Measurements from ENCODE around the gene RDH12. TPM values are rescaled to one million over a fixed set of nuclear protein-coding genes. Genes with fewer than 3 reads are reported as not detected.

The RDH12 gene
- total and polyA plus RNA-seq, 3 experiments from 2014 or later = not detected

GRCh38 chr14:67749341-67750084 lies 47.8 kb downstream of the RDH12 start:
- DNase-seq = no peak
- no peak overlapping the region for H3K4me3 ChIP-seq (ENCODE audit: low read length)
- no peak overlapping the region for H3K27ac ChIP-seq (ENCODE audit: low read depth, low read length)
- Mint-ChIP-seq H3K36me3 (peaks cover 20 to 88% (median 38%) of the 10 kb centered on the region in 3 donors), H3K27ac (no peak overlapping the region), H3K4me1 (no peaks in the 10 kb centered on the region), H3K27me3 (no peaks in the 10 kb centered on the region), H3K9me3 (no peaks in the 10 kb centered on the region), H3K4me3 (no peak overlapping the region)
- H3K27me3 ChIP-seq (ENCODE audit: insufficient read depth, low read length, poor library complexity, severe bottlenecking) = no peaks in the 10 kb centered on the region
- POLR2A ChIA-PET = no interaction called here
- CTCF ChIA-PET = no interaction called here
- H3K36me3 ChIP-seq (ENCODE audit: insufficient read depth, low read length) = peaks cover 48% of the 10 kb centered on the region
- H3K9me3 ChIP-seq (ENCODE audit: low read length) = no peaks in the 10 kb centered on the region
- H3K4me1 ChIP-seq (ENCODE audit: insufficient read depth, low read length) = no peaks in the 10 kb centered on the region

GRCh38 chr14:67756496-67756895 lies 54.8 kb downstream of the RDH12 start:
- no peaks in the 10 kb centered on the region for H3K4me1 Mint-ChIP-seq
- peaks cover 13 to 83% (median 55%) of the 10 kb centered on the region in 3 donors for H3K36me3 Mint-ChIP-seq
- no peaks in the 10 kb centered on the region for H3K4me1 ChIP-seq (ENCODE audit: insufficient read depth, low read length)
- H3K27ac Mint-ChIP-seq = no peak overlapping the region
- H3K27me3 Mint-ChIP-seq = no peaks in the 10 kb centered on the region
- no peak overlapping the region for H3K4me3 ChIP-seq (ENCODE audit: low read length)
- H3K4me3 Mint-ChIP-seq = no peak overlapping the region
- H3K27ac ChIP-seq (ENCODE audit: low read depth, low read length) = no peak overlapping the region
- ChIA-PET CTCF (no interaction called here), POLR2A (no interaction called here)
- peaks cover 30% of the 10 kb centered on the region for H3K36me3 ChIP-seq (ENCODE audit: insufficient read depth, low read length)
- no peaks in the 10 kb centered on the region for H3K27me3 ChIP-seq (ENCODE audit: insufficient read depth, low read length, poor library complexity, severe bottlenecking)
- no peak for DNase-seq
- no peaks in the 10 kb centered on the region for H3K9me3 ChIP-seq (ENCODE audit: low read length)
- no peaks in the 10 kb centered on the region for H3K9me3 Mint-ChIP-seq

DNA sequence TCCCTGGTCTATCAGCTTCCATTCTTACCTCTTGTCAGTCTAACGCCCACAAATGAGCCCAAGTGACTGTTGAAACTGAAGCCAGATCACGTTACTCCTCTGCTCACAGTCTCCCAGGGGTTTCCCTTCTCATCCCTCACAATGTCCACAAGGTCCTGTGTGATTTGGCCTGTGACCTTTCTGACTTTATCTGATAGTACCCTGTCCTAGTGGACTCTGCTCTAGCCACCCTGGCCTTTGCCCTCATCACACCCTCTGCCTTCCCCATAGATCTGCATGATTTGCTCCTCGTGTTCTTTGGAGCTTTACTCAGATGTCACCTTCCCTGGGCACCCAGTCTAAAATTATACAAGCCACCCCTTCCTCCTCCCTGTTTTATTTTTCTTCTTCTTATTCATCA lies 55.5 kb downstream of the RDH12 start:
- Mint-ChIP-seq H3K36me3 (peaks cover 9 to 82% (median 52%) of the 10 kb centered on the region in 3 donors), H3K4me1 (no peaks in the 10 kb centered on the region), H3K4me3 (no peak overlapping the region), H3K27ac (peak overlapping the region in 4 of 8 donors; percentile 15 to 64 (median 21)), H3K27me3 (no peaks in the 10 kb centered on the region), H3K9me3 (no peaks in the 10 kb centered on the region)
- DNase-seq = no peak
- POLR2A ChIA-PET = no interaction called here
- Histone ChIP-seq H3K27ac (ENCODE audit: low read depth, low read length) (no peak overlapping the region), H3K4me3 (ENCODE audit: low read length) (no peak overlapping the region), H3K36me3 (ENCODE audit: insufficient read depth, low read length) (peaks cover 25% of the 10 kb centered on the region), H3K9me3 (ENCODE audit: low read length) (no peaks in the 10 kb centered on the region), H3K27me3 (ENCODE audit: insufficient read depth, low read length, poor library complexity, severe bottlenecking) (no peaks in the 10 kb centered on the region), H3K4me1 (ENCODE audit: insufficient read depth, low read length) (no peaks in the 10 kb centered on the region)
- CTCF ChIA-PET = no interaction called here

- Histone ChIP-seq H3K27me3 (ENCODE audit: insufficient read depth, low read length, poor library complexity, severe bottlenecking) (no peaks in the 10 kb centered on the region), H3K36me3 (ENCODE audit: insufficient read depth, low read length) (peaks cover 7% of the 10 kb centered on the region), H3K4me1 (ENCODE audit: insufficient read depth, low read length) (no peaks in the 10 kb centered on the region), H3K27ac (ENCODE audit: low read depth, low read length) (no peak overlapping the region), H3K9me3 (ENCODE audit: low read length) (no peaks in the 10 kb centered on the region), H3K4me3 (ENCODE audit: low read length) (no peak overlapping the region)
- Mint-ChIP-seq H3K27me3 (no peaks in the 10 kb centered on the region), H3K36me3 (peaks cover 8 to 79% (median 37%) of the 10 kb centered on the region in 3 donors), H3K27ac (peak overlapping the region in 1 of 8 donors; percentile 9), H3K4me1 (no peaks in the 10 kb centered on the region), H3K4me3 (no peak overlapping the region), H3K9me3 (no peaks in the 10 kb centered on the region)
- POLR2A ChIA-PET = no interaction called here
- no peak for DNase-seq
- CTCF ChIA-PET = interaction anchor here (1.5 kb wide), 1 partner anchor 65 kb away, joined by 3 read pairs; no protein-coding TSS in a partner anchor
These were observed 58.2 kb downstream of the RDH12 start for GRCh38 chr14:67759916-67760315.

- H3K9me3 Mint-ChIP-seq = no peaks in the 10 kb centered on the region
- no peak overlapping the region for H3K27ac ChIP-seq (ENCODE audit: low read depth, low read length)
- H3K4me1 Mint-ChIP-seq = no peaks in the 10 kb centered on the region
- peaks cover 4 to 83% (median 32%) of the 10 kb centered on the region in 3 donors for H3K36me3 Mint-ChIP-seq
- no peaks in the 10 kb centered on the region for H3K27me3 ChIP-seq (ENCODE audit: insufficient read depth, low read length, poor library complexity, severe bottlenecking)
- no peak overlapping the region for H3K4me3 Mint-ChIP-seq
- H3K27me3 Mint-ChIP-seq = no peaks in the 10 kb centered on the region
- DNase-seq = no peak
- H3K36me3 ChIP-seq (ENCODE audit: insufficient read depth, low read length) = peaks cover 21% of the 10 kb centered on the region
- POLR2A ChIA-PET = interaction anchor here (0.6 kb wide), 1 partner anchor 128 kb away, joined by 3 read pairs; no protein-coding TSS in a partner anchor
- H3K27ac Mint-ChIP-seq = peak overlapping the region in 1 of 8 donors; percentile 16
- no peaks in the 10 kb centered on the region for H3K9me3 ChIP-seq (ENCODE audit: low read length)
- no peak overlapping the region for H3K4me3 ChIP-seq (ENCODE audit: low read length)
- H3K4me1 ChIP-seq (ENCODE audit: insufficient read depth, low read length) = no peaks in the 10 kb centered on the region
- CTCF ChIA-PET = interaction anchor here (1.4 kb wide), 1 partner anchor 163 kb away, joined by 3 read pairs; no protein-coding TSS in a partner anchor
These were observed 60.4 kb downstream of the RDH12 start for GRCh38 chr14:67762051-67762450.

DNA sequence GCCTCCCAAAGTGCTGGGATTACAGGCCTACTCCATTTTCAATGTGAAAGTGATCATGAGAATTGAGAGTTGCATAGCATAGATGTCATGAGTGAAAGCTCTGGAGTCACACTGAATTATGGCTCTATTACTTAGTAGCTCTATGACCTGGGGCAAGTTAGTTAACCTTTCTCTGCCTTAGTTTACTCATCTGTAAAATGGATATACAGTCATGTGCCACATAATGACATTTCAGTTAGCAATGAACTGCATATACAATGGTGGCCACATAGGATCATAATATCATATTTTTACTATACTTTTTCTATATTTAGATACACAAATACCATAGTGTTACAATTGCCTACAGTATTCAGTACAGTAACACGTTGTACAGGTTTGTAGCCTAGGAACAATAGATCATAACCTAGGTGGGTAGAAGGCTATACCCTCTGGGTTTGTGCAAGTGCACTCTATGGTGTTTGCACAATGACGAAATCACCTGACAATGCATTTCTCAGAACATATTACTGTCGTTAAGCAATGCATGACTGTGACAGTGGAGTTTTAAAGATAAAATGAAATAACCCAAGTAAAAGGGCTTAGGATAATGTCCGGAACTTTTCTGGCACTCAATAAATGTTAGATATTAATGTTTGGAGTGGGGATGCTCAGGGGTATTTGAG lies 61.6 kb downstream of the RDH12 start:
- H3K9me3 Mint-ChIP-seq = no peaks in the 10 kb centered on the region
- no peak for DNase-seq
- Histone ChIP-seq H3K27ac (ENCODE audit: low read depth, low read length) (no peak overlapping the region), H3K27me3 (ENCODE audit: insufficient read depth, low read length, poor library complexity, severe bottlenecking) (no peaks in the 10 kb centered on the region), H3K9me3 (ENCODE audit: low read length) (no peaks in the 10 kb centered on the region), H3K4me3 (ENCODE audit: low read length) (no peak overlapping the region), H3K4me1 (ENCODE audit: insufficient read depth, low read length) (no peaks in the 10 kb centered on the region), H3K36me3 (ENCODE audit: insufficient read depth, low read length) (peaks cover 33% of the 10 kb centered on the region)
- H3K27me3 Mint-ChIP-seq = no peaks in the 10 kb centered on the region
- H3K4me1 Mint-ChIP-seq = no peaks in the 10 kb centered on the region
- no peak overlapping the region for H3K27ac Mint-ChIP-seq
- CTCF ChIA-PET = interaction anchor here (1.4 kb wide), 1 partner anchor 164 kb away, joined by 3 read pairs; no protein-coding TSS in a partner anchor
- POLR2A ChIA-PET = no interaction called here
- H3K4me3 Mint-ChIP-seq = no peak overlapping the region
- peaks cover 4 to 86% (median 30%) of the 10 kb centered on the region in 3 donors for H3K36me3 Mint-ChIP-seq

- Mint-ChIP-seq H3K4me1 (no peaks in the 10 kb centered on the region), H3K27me3 (no peaks in the 10 kb centered on the region), H3K27ac (no peak overlapping the region), H3K9me3 (no peaks in the 10 kb centered on the region), H3K36me3 (peaks cover 12 to 94% (median 34%) of the 10 kb centered on the region in 3 donors), H3K4me3 (no peak overlapping the region)
- Histone ChIP-seq H3K27me3 (ENCODE audit: insufficient read depth, low read length, poor library complexity, severe bottlenecking) (no peaks in the 10 kb centered on the region), H3K36me3 (ENCODE audit: insufficient read depth, low read length) (peaks cover 45% of the 10 kb centered on the region), H3K9me3 (ENCODE audit: low read length) (no peaks in the 10 kb centered on the region), H3K4me3 (ENCODE audit: low read length) (no peak overlapping the region), H3K27ac (ENCODE audit: low read depth, low read length) (no peak overlapping the region), H3K4me1 (ENCODE audit: insufficient read depth, low read length) (no peaks in the 10 kb centered on the region)
- ChIA-PET POLR2A (no interaction called here), CTCF (no interaction called here)
- no peak for DNase-seq
These were observed 62.8 kb downstream of the RDH12 start for GRCh38 chr14:67764496-67764895.

DNA sequence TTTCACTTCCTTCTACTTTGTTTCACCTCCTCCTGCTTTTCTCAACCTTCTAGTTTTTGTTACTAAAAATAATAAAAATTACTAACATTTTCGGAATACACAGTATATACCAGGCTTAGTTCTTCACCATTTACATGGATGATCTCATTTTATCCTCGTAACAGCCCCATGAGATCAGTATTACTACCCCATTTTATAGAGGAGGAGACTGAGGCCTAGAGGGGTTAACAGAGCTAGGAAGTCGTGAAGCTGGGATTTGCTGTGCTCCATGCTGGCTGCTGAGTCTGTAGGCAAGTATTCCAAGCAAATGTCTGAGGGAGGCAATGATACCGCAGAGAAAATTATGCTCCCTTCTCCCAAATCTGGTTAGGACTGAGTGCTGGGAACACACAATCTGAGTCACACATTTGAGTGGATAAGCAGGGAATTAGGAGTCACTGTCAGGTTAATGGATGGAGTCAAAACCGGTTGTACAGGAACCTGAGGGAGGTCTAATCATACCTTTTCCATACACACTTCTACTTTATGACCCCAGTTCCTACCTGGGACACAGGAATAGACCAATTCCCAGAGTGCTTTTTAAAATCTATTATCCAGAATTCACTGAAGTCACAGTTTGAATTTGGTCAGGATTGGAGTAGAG lies 63.6 kb downstream of the RDH12 start:
- Mint-ChIP-seq H3K27ac (peak overlapping the region in 2 of 8 donors; percentile 24 to 33), H3K4me3 (no peak overlapping the region), H3K36me3 (peaks cover 16 to 92% (median 35%) of the 10 kb centered on the region in 3 donors), H3K27me3 (no peaks in the 10 kb centered on the region), H3K4me1 (no peaks in the 10 kb centered on the region), H3K9me3 (no peaks in the 10 kb centered on the region)
- H3K4me3 ChIP-seq (ENCODE audit: low read length) = no peak overlapping the region
- H3K36me3 ChIP-seq (ENCODE audit: insufficient read depth, low read length) = peaks cover 49% of the 10 kb centered on the region
- ChIA-PET POLR2A (no interaction called here), CTCF (no interaction called here)
- no peaks in the 10 kb centered on the region for H3K9me3 ChIP-seq (ENCODE audit: low read length)
- no peak for DNase-seq
- H3K27ac ChIP-seq (ENCODE audit: low read depth, low read length) = no peak overlapping the region
- no peaks in the 10 kb centered on the region for H3K4me1 ChIP-seq (ENCODE audit: insufficient read depth, low read length)
- H3K27me3 ChIP-seq (ENCODE audit: insufficient read depth, low read length, poor library complexity, severe bottlenecking) = no peaks in the 10 kb centered on the region

All from CD8-positive, alpha-beta memory T cell (primary cell).